Measurements from ENCODE around the gene TCEAL1. TPM values are rescaled to one million over a fixed set of nuclear protein-coding genes. Genes with fewer than 3 reads are reported as not detected.

The TCEAL1 gene
- total and polyA plus RNA-seq, 2 of the 13 experiments (the other 11 are each of a cell fraction or from before 2014, with no cell fraction given): 11.2 to 14.8 TPM

GRCh38 chrX:103656617-103657016, 27.8 kb downstream of the TCEAL1 start:
- in situ Hi-C loops (cut with HindIII; ENCODE audit: extremely low pct_ligation_motif_present, low pct_unique_long_range_greater_than_20kb): no loop called here
- Histone ChIP-seq H3K27me3 (ENCODE audit: control insufficient read depth in 1 of 2, insufficient read depth in 2 of 2, low read length in 2 of 2) (no peaks in the 10 kb centered on the region), H4K20me1 (ENCODE audit: insufficient read depth, low read length) (no peaks in the 10 kb centered on the region), H3K9ac (ENCODE audit: insufficient read depth, low read depth, low read length) (no peak overlapping the region), H3K79me2 (ENCODE audit: insufficient read depth, low read length) (no peaks in the 10 kb centered on the region), H3K4me2 (ENCODE audit: low read depth, low read length) (no peak overlapping the region), H3K4me1 (ENCODE audit: insufficient read depth, low read length) (peaks cover 13% of the 10 kb centered on the region), H3K4me3 (replicated peaks in 1 of 3; ENCODE audit: insufficient read depth in 1 of 3, low read depth in 2 of 3, low read length in 3 of 3) (no peak overlapping the region), H3K27ac (ENCODE audit: extremely low read length, insufficient read depth, low read length) (no peak overlapping the region), H3K9me3 (ENCODE audit: low read length) (no peaks in the 10 kb centered on the region), H2AFZ (ENCODE audit: low read length) (no peak overlapping the region), H3K36me3 (replicated peaks in 1 of 2; ENCODE audit: control insufficient read depth in 1 of 2, insufficient read depth in 2 of 2, low read length in 2 of 2) (no peaks in the 10 kb centered on the region)
- FAIRE-seq: no peak
- 0% methylated on average over 2 of the region's 3 CpGs for WGBS (ENCODE audit: low lambda C conversion rate)
- no peak for ATAC-seq
- POLR2A ChIA-PET: no interaction called here
- CTCF ChIA-PET (ENCODE audit: low intra/inter-chr PET ratio, low total read pairs): no interaction called here
- intact Hi-C loops (cut with micrococcal nuclease; ENCODE audit: unreplicated experiment): no loop called here
- BruUV-seq (replicated peaks): no TSS peak
- DNase-seq (ENCODE audit: low spot score): no peak
- no peak for TF ChIP-seq ZBTB49 (CRISPR knock-in tag; IDR thresholded peaks at IDR 0.05; ENCODE audit: borderline replicate concordance)
- TF ChIP-seq ZBTB46 (CRISPR knock-in tag; IDR thresholded peaks at IDR 0.05; ENCODE audit: borderline replicate concordance): no peak
- no peak for TF ChIP-seq ZNF280D (CRISPR knock-in tag; IDR thresholded peaks at IDR 0.05)
- TF ChIP-seq ZNF839 (CRISPR knock-in tag; IDR thresholded peaks at IDR 0.05; ENCODE audit: borderline replicate concordance): no peak
- TF ChIP-seq RAD51 (IDR thresholded peaks at IDR 0.05; ENCODE audit: borderline replicate concordance): no peak
- TF ChIP-seq ZNF569 (CRISPR knock-in tag; IDR thresholded peaks at IDR 0.05; ENCODE audit: borderline replicate concordance): no peak
- TF ChIP-seq SIN3A (IDR thresholded peaks at IDR 0.05; ENCODE audit: borderline replicate concordance, low read depth, low read length): no peak
- TF ChIP-seq ZBTB26 (CRISPR knock-in tag; IDR thresholded peaks at IDR 0.05; ENCODE audit: borderline replicate concordance): no peak
- TF ChIP-seq FOXK1 (CRISPR knock-in tag; IDR thresholded peaks at IDR 0.05; ENCODE audit: borderline replicate concordance, low read depth): no peak
- TF ChIP-seq NFRKB (IDR thresholded peaks at IDR 0.05): no peak
- no peak for TF ChIP-seq RCOR2 (CRISPR knock-in tag; IDR thresholded peaks at IDR 0.05)
- TF ChIP-seq TBP (CRISPR knock-in tag; IDR thresholded peaks at IDR 0.05): no peak
